ENCODE measurements around the gene GSTK1.

DNA sequence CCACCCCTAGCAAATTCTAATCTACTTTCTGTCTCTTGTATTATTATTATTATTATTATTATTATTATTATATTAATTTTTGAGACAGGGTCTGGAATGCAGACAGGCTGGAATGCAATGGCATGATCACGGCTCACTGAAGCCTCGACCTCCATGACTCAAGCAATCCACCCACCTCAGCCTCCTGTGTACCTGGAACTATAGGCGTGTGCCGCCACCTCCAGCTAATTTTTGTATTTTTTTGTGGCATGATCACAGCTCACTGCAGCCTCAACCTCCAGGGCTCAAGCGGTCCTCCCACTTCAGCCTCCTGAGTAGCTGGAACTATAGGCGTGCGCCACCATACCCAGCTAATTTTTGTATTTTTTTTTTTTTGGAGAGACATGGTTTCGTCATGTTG, 18.9 kb downstream of the GSTK1 start:
- TF ChIP-seq POLR2A (IDR thresholded peaks at IDR 0.05): no peak
- no peak for TF ChIP-seq CTCF (IDR thresholded peaks at IDR 0.05)

Data from testis (tissue), 2 donors.